NCI-H187 treated with DMSO at 0.1 percent for 48 hours (cell line): ENCODE measurements around the gene OR1L8.

Source experiments
- DNase-seq: peaks from one replicate; lab custom pipeline; 2025; lab: John Stamatoyannopoulos, UW

OR1L8 gene

GRCh38 chr9:122518226-122518625 is 65.0 kb downstream of the OR1L8 start:
- no peak for DNase-seq
